GM04504 (cell line): ENCODE data around the gene AGAP4.
"Not testable (repeated sequence)": the region's sequence is repeated elsewhere in the genome, so short reads cannot be mapped to it uniquely, and the experiment has no call there.

Experiments
- DNase-seq: peaks from one replicate; pipeline ENCODE4 v3.0.0-alpha.2; 2012; ENCODE audit warnings: low read depth

AGAP4 gene

GRCh38 chr10:45790694-45791426, 56.4 kb downstream of the AGAP4 start:
- DNase-seq: not testable (repeated sequence)

DNA sequence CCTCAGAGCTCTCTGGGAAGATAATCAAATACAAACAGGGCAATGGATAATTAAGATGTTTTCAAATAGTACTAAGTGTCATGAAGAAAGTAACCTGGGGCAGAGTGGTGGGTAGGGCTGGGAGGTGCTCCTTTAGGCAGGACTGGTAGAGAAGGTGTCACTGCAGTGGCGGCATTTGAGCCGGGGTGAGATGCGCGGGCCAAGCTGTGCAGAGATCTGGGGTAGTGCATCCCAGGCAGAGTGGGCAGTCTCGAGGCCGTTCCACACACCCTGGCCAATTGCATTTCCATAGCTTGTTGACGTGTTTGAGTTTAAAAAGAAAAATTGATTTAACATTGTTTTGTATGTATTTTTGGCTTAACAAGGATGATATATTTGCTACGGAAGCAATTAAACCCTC, 57.3 kb downstream of the AGAP4 start:
- not testable (repeated sequence) for DNase-seq

DNA sequence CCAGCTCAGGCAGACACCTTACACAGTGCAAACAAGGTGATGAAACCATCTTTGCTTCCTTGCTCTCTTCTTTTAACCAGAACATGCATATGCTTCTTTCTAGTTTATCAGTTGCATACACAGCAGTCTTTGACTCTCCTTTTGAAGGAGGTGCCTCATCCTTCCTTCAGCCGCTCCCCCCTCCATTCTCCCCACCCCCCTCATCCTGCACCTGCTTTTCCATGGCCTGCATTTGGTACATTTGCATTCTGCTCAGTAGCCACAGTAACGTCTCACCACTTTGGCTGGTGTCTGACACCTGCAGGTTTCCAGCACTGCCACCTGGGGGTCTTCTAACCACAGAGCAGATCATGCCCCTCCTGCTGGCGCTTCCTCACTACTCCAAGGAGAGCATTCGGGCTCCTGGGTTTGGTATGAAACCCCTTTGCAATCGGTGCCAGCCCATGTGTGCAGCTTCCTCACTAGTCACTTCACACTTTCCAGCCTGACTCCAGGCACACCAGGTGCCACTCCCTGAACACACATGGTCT, 60.0 kb downstream of the AGAP4 start:
- not testable (repeated sequence) for DNase-seq

DNA sequence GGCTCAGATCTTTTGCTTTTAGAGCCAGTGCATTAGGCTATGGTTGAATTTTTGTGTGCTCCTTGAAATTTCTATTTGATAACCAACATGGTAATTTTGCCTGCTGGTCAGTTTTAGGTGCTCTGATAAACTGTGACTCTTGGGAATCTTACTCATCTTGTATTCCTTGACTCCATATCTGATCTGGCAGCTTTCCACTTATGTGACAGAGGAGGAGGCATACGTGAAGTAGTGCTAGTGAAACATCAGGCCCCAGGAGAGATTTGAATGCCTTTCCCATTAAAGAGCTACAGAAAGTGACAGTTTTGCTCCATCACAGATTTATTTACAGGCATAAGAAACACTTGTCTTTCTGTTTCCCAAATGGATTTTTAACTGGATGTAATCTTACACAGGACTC, 61.1 kb downstream of the AGAP4 start:
- not testable (repeated sequence) for DNase-seq
